HFF-Myc (cell line): Measurements from ENCODE around the gene DNAH17.

ENCODE experiments used
- DNase-seq: peaks from one replicate; pipeline ENCODE4 v3.0.0-alpha.2; 2011; ENCODE audit warnings: low read depth; ENCODE audit errors: extremely low read depth
- H3K4me3 ChIP-seq: replicated peaks from 2 replicates; pipeline ENCODE4 v1.5.1; 2011; ENCODE audit warnings: low read depth, mild to moderate bottlenecking, control low read depth, low read length
- TF ChIP-seq, protein P1 (sequence below): IDR thresholded peaks from 2 replicates; pipeline ENCODE4 v1.5.1; 2012; ENCODE audit warnings: mild to moderate bottlenecking, low read depth, low read length, control low read depth; ENCODE audit errors: missing control alignments

DNAH17 gene

DNA sequence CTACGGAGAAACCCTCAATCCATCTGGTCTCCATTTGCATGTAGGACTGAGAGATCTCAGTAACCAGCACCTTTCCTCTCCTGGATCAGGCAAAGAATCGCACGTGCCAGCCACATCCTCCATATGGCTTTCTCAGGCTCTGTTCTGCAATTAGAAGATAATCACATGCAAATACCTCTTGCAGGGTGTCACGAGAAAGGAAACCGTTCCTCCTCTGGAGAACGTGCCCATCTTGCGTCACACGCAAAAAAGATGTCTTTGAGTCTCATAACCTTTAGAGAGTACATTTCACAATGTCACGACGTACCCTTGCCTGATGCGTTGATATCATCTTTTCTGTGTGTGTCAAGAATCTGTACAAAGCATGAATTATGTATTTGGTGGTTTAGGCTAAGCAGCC is 36.2 kb upstream of the DNAH17 start:
- H3K4me3 ChIP-seq: no peak overlapping the region
- no peak for DNase-seq
- TF ChIP-seq, protein P1, sequence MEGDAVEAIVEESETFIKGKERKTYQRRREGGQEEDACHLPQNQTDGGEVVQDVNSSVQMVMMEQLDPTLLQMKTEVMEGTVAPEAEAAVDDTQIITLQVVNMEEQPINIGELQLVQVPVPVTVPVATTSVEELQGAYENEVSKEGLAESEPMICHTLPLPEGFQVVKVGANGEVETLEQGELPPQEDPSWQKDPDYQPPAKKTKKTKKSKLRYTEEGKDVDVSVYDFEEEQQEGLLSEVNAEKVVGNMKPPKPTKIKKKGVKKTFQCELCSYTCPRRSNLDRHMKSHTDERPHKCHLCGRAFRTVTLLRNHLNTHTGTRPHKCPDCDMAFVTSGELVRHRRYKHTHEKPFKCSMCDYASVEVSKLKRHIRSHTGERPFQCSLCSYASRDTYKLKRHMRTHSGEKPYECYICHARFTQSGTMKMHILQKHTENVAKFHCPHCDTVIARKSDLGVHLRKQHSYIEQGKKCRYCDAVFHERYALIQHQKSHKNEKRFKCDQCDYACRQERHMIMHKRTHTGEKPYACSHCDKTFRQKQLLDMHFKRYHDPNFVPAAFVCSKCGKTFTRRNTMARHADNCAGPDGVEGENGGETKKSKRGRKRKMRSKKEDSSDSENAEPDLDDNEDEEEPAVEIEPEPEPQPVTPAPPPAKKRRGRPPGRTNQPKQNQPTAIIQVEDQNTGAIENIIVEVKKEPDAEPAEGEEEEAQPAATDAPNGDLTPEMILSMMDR: no peak

DNA sequence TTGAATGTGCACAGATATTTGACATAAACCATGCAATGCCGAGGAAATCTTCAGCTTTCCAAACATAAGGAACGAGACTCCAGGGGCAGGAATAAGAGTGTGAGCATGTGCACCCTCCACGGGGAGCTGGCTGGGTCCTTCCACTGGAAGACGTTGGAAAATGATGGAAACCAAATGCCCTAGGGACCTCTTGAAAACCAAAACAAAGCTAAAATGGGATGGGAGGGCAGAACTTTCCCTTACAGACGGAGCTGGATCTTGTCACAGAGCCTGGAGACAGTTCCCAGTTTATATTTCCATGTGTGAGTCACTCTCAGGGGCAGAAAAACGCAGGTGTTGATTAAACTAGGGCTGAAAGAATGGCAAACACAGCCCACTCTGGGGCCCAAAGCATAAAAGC is 34.4 kb upstream of the DNAH17 start:
- TF ChIP-seq, protein P1: no peak
- no peak for DNase-seq
- no peak overlapping the region for H3K4me3 ChIP-seq

DNA sequence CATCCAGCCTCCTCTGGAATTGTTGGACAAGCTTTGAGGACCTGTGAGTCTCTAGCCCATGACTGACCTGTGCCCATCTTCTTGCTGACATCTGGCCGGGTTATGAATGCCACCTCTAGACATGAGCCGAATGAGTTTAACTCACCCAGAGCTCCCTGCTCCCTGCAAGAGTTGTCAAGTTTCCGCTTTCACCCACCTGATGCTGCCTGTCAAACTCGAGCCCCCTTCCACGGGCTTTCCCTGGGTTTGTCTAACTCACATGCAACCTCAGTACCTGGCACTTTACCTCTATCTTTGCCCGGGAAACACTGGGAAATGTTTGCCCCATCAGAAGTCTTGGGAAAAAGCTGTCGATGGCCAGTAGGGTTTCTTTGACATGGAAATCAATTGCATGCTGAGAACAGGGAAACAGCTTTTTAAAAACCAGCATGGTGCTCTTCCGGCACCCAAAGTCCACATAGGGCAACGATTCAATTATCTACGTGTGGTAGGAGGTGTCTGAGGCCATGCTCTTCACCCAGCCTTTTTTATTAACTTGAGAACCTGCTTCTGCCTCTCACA is 33.8 kb upstream of the DNAH17 start:
- no peak for DNase-seq
- TF ChIP-seq, protein P1: no peak
- no peak overlapping the region for H3K4me3 ChIP-seq

DNA sequence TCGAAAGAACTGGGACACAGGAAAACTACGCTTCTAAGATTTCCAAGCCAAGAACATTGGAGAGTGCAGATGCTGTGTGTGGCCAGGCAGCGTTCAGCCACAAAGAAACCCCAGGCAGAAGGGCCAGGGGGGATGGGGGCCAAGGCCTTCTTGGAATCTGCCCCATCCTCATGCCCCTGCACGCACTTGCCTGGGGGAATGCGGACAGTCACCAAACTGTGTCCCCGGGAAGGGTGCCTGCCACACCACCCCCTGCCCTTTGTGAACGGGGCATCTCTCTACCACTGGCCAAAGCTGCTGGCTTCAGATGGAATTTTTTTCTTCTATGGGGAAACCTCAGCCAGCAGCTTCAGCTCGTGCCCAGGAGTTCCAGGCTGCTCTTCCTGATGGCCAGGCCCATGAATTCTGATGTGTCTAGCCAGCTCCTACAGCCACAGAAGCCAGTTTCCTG is 32.0 kb upstream of the DNAH17 start:
- H3K4me3 ChIP-seq: no peak overlapping the region
- TF ChIP-seq, protein P1: no peak
- DNase-seq: no peak

DNA sequence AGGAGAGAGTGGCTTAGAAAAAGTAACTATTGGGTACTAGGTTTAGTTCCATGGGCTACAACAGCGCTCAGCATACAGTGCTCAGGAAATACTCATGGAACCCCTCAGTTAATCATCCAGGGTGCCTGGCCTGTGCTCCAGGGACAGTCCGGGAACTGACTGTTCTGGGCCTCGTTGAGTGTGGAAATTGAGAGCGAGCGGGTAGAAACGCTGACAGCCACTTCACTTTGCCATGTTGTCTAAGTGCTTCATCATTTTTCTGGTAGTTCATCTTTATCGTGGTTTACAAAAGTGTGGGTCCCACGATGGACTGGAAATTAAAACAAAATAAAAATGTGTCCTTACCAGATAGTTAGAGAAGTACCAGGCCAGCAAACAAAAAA is 31.6 kb upstream of the DNAH17 start:
- DNase-seq: no peak
- TF ChIP-seq, protein P1: no peak
- no peak overlapping the region for H3K4me3 ChIP-seq

DNA sequence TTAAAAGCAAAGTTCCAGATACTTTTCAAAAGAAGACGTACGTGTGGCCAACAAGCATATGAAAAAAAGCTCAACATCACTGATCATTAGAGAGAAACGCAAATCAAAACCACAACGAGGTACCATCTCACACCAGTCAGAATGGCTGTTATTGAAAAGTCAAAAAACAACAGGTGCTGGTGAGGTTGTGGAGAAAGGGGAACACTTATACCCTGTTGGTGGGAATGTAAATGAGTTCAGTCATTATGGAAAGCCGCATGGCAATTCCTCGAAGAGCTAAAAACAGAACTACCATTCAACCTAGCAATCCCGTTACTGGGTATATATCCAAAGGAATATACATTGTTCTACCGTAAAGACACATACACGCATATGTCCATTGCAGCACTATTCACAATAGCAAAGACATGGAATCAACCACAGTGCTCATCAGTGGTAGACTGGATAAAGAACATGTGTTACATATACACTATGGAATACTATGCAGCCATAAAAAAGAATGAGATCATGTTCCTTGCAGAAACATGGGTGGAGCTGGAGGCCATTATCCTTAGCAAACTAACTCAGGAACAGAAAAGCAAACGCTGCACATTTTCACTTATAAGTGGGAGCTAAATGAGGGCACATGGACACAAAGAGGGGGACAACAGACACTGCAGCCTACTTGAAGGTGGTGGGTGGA is 31.1 kb upstream of the DNAH17 start:
- DNase-seq: no peak
- TF ChIP-seq, protein P1: no peak
- no peak overlapping the region for H3K4me3 ChIP-seq
